ENCODE measurements around the gene UBE2R2. TPM values are rescaled to one million over a fixed set of nuclear protein-coding genes. Genes with fewer than 3 reads are reported as not detected.
"Not testable (repeated sequence)": the region's sequence is repeated elsewhere in the genome, so short reads cannot be mapped to it uniquely, and the experiment has no call there.

The UBE2R2 gene
- total RNA-seq, 4 donors from 2014 or later, result 32.5 to 47.3 (median 41.9) TPM

DNA sequence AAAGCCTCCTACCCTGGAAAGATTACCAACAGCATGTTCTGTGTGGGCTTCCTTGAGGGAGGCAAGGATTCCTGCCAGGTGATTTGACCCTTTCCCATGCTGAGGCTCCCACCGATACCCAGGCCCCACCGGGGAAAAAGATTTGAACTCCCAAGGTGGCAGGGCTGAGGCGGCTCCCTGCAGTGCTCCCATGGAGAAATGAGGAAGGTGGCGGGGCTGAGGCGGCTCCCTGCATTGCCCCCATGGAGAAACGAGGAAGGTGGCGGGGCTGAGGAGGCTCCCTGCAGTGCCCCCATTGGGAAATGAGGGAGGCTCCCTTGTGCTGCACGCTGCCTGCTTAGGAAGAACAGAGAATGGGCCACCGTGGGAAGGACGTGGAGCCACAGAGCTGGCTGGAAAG lies 18.4 kb upstream of the UBE2R2 start:
- no peak overlapping the region for H3K4me3 ChIP-seq

DNA sequence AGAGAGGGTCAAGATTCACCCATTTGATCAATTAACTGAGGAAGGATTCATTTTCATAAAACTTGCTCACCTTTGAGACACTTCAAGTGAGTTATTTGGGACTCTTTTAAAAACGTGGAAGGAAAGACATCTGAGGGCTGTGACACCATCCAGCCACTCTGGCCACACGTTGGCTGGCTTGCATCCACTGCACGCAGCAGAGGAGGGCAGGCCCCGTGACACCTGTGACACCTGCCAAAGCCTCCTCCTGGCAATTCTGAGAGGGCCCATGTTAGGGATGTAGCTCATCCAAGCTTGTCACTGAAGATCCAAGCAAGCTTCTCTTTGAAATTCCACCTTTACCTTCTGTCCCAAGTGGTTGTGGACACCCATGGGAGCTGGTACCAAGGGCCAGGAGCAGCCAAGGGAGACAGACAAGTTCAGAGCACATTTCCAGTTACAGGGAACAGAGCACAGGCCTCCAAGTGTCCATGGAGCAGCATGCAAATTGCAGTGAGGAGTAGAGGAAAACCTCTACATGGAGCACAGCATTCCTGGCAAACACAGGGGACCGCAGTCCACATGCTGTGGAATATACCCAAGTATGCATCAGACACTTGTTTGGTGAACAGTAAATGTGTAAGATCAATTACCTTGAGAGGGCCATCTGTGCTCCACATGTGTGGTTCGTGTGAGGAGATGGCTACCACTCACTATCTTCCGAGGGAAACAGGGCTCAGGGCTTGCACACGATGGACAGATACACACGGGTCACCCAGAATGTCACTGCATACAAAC lies 16.8 kb upstream of the UBE2R2 start:
- H3K36me3 ChIP-seq, result no peaks in the 10 kb centered on the region
- ATAC-seq (no peak), DNase-seq (no peak)
- no peak overlapping the region for H3K4me3 ChIP-seq
- intact Hi-C loops (cut with DNase I; ENCODE audit: low total_unique reads) (no loop called here), in situ Hi-C loops (cut with MboI; ENCODE audit: low sequenced_read_pairs in 4 of 4) (no loop called here)
- H3K9me3 ChIP-seq, result no peaks in the 10 kb centered on the region
- no peaks in the 10 kb centered on the region for H3K4me1 ChIP-seq
- TF ChIP-seq POLR2A (IDR thresholded peaks at IDR 0.05), result no peak
- TF ChIP-seq, protein P1, sequence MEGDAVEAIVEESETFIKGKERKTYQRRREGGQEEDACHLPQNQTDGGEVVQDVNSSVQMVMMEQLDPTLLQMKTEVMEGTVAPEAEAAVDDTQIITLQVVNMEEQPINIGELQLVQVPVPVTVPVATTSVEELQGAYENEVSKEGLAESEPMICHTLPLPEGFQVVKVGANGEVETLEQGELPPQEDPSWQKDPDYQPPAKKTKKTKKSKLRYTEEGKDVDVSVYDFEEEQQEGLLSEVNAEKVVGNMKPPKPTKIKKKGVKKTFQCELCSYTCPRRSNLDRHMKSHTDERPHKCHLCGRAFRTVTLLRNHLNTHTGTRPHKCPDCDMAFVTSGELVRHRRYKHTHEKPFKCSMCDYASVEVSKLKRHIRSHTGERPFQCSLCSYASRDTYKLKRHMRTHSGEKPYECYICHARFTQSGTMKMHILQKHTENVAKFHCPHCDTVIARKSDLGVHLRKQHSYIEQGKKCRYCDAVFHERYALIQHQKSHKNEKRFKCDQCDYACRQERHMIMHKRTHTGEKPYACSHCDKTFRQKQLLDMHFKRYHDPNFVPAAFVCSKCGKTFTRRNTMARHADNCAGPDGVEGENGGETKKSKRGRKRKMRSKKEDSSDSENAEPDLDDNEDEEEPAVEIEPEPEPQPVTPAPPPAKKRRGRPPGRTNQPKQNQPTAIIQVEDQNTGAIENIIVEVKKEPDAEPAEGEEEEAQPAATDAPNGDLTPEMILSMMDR (IDR thresholded peaks at IDR 0.05 in 4 of 5, conservative IDR thresholded peaks at IDR 0.05 in 1 of 5), result no peak
- H3K27me3 ChIP-seq, result no peaks in the 10 kb centered on the region
- no peak overlapping the region for H3K27ac ChIP-seq

More for the DNA sequence above, 18.4 kb upstream of the UBE2R2 start:
- H3K9me3 ChIP-seq, result no peaks in the 10 kb centered on the region
- H3K4me1 ChIP-seq, result no peaks in the 10 kb centered on the region
- TF ChIP-seq, protein P1 (IDR thresholded peaks at IDR 0.05 in 4 of 5, conservative IDR thresholded peaks at IDR 0.05 in 1 of 5), result no peak
- no peak for TF ChIP-seq POLR2A (IDR thresholded peaks at IDR 0.05)
- in situ Hi-C loops (cut with MboI; ENCODE audit: low sequenced_read_pairs in 4 of 4) (no loop called here), intact Hi-C loops (cut with DNase I; ENCODE audit: low total_unique reads) (no loop called here)
- no peak for ATAC-seq
- no peak for DNase-seq
- no peak overlapping the region for H3K27ac ChIP-seq
- no peaks in the 10 kb centered on the region for H3K27me3 ChIP-seq
- H3K36me3 ChIP-seq, result no peaks in the 10 kb centered on the region

DNA sequence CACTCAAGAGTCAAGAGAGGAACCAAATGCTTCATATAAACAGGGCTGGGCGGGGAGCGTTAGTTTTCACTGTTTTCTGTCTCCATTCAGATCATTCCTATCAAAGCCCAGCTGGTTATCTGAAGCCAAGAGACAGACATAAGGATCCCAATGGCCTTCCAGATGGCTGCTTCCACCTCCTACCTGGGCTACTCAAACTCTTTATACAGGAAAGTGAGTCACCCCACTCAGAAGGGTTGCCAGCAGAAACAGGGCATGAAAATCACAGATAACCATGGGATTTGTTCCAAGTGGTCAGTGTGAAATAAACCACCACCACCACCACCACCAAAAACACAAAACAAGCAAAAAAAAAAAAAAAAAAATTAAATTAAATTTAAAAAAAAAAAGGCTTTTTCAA lies 16.1 kb upstream of the UBE2R2 start:
- in situ Hi-C loops (cut with MboI; ENCODE audit: low sequenced_read_pairs in 4 of 4), result no loop called here
- H3K9me3 ChIP-seq, result no peaks in the 10 kb centered on the region
- DNase-seq (no peak), ATAC-seq (no peak)
- H3K27me3 ChIP-seq, result no peaks in the 10 kb centered on the region
- intact Hi-C loops (cut with DNase I; ENCODE audit: low total_unique reads), result no loop called here
- no peak for TF ChIP-seq POLR2A (IDR thresholded peaks at IDR 0.05)
- TF ChIP-seq, protein P1 (IDR thresholded peaks at IDR 0.05 in 4 of 5, conservative IDR thresholded peaks at IDR 0.05 in 1 of 5), result no peak
- no peak overlapping the region for H3K4me3 ChIP-seq
- H3K27ac ChIP-seq, result no peak overlapping the region
- no peaks in the 10 kb centered on the region for H3K36me3 ChIP-seq
- no peaks in the 10 kb centered on the region for H3K4me1 ChIP-seq

DNA sequence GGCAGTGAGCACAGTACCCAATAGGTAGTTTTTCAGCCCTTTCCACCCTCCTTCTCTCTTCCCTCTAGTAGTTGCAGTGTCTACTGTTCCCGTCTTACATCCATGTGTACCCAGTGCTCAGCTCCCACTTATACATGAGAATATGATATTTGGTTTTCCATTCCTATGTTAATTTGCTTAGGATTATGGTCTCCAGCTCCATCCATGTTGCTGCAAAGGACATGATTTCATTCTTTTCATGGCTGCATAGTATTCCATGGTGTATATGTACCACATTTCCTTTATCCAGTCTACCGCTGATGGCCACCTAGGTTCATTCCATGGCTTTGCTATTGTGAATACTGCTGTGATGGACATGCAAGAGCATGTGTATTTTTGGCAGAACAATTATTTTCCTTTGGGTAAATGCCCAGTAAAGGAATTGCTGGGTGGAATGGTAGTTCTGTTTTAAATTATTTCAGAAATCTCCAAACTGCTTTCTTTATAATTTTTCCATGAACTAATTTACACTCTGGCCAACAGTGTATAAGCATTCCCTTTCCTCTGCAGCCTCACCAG lies 14.9 kb upstream of the UBE2R2 start:
- intact Hi-C loops (cut with DNase I; ENCODE audit: low total_unique reads); H3K9me3 ChIP-seq; H3K4me3 ChIP-seq; H3K27me3 ChIP-seq; DNase-seq; H3K27ac ChIP-seq; ATAC-seq; in situ Hi-C loops (cut with MboI; ENCODE audit: low sequenced_read_pairs in 4 of 4); H3K36me3 ChIP-seq; H3K4me1 ChIP-seq: not testable (repeated sequence)

DNA sequence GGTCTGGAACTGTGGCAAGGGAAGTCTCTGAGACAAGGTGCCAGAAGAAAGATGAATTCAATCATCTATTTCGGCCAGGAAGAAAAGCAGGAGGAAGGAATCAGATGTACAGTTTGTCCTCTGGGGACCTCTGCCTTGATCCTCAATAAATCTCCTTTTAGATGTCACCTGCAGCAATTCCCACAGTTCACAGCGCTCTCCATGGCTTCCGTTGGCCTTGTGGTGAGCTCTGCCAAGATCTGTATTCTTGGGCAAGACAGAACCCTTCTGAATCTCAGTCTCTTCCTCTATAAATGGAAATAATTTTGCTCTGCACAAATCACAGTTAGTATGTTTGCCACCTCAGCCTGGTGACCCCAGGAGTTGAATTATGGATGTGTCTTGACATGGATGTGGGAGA lies 12.8 kb upstream of the UBE2R2 start:
- in situ Hi-C loops (cut with MboI; ENCODE audit: low sequenced_read_pairs in 4 of 4), result not testable (repeated sequence)

DNA sequence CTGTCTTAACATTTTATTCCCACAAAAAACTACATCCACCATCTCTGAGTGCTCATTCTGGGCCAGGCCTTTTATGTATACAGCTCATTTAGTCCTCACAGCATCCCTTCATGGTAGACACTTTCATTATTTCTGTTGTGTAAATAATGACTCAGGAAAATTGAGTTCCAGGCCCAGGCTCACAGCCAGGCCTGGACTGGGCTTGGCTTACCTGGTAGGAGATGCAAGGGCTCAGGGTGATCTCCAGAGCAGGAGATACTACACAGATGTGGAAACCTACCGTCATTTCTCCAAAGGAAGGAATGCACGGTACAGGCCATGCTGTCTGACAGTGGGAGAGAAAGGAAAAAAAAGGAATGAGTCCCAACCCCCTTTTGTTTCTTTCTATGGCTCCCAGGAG lies 9.8 kb upstream of the UBE2R2 start:
- H3K4me1 ChIP-seq; H3K36me3 ChIP-seq; intact Hi-C loops (cut with DNase I; ENCODE audit: low total_unique reads); in situ Hi-C loops (cut with MboI; ENCODE audit: low sequenced_read_pairs in 4 of 4); H3K4me3 ChIP-seq; H3K27ac ChIP-seq; H3K27me3 ChIP-seq; H3K9me3 ChIP-seq: not testable (repeated sequence)
- DNase-seq, result peak in 1 of 2 donors; percentile 37
- peak; percentile 65 to 81 for ATAC-seq

More for the DNA sequence above, 12.8 kb upstream of the UBE2R2 start:
- H3K27me3 ChIP-seq; H3K27ac ChIP-seq; intact Hi-C loops (cut with DNase I; ENCODE audit: low total_unique reads); H3K36me3 ChIP-seq; ATAC-seq; DNase-seq; H3K4me3 ChIP-seq; H3K4me1 ChIP-seq; H3K9me3 ChIP-seq: not testable (repeated sequence)

DNA sequence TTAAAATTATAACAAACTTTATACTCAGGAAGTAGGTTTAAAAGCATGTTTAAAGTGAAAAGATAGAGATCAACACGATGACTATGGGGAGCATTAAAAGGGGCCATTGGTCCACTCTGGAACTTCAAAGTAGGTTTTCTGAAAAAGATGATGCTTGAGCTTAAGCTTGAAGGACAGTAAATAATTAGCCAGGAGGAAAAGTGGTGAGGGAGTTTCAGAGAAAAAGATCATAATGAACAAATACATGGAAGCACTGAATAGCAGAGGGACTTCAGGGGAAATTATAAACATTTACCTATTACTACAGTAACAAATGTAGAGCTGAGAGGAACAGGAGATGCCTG lies 8.0 kb upstream of the UBE2R2 start:
- intact Hi-C loops (cut with DNase I; ENCODE audit: low total_unique reads); H3K4me1 ChIP-seq; H3K36me3 ChIP-seq; H3K9me3 ChIP-seq; H3K27ac ChIP-seq; H3K4me3 ChIP-seq; in situ Hi-C loops (cut with MboI; ENCODE audit: low sequenced_read_pairs in 4 of 4); H3K27me3 ChIP-seq; ATAC-seq; DNase-seq: not testable (repeated sequence)
